Cerebellar nuclear complex (tissue), 1 donor: ENCODE results near the gene TUBD1.
"Not testable (repeated sequence)": the region's sequence is repeated elsewhere in the genome, so short reads cannot be mapped to it uniquely, and the experiment has no call there.

Experiments used
- DNase-seq, 2 experiments: peaks; one replicate each; lab custom pipeline; 2025; lab: John Stamatoyannopoulos, UW

The TUBD1 gene

GRCh38 chr17:59844884-59845594 lies 47.7 kb downstream of the TUBD1 start:
- DNase-seq = no peak

DNA sequence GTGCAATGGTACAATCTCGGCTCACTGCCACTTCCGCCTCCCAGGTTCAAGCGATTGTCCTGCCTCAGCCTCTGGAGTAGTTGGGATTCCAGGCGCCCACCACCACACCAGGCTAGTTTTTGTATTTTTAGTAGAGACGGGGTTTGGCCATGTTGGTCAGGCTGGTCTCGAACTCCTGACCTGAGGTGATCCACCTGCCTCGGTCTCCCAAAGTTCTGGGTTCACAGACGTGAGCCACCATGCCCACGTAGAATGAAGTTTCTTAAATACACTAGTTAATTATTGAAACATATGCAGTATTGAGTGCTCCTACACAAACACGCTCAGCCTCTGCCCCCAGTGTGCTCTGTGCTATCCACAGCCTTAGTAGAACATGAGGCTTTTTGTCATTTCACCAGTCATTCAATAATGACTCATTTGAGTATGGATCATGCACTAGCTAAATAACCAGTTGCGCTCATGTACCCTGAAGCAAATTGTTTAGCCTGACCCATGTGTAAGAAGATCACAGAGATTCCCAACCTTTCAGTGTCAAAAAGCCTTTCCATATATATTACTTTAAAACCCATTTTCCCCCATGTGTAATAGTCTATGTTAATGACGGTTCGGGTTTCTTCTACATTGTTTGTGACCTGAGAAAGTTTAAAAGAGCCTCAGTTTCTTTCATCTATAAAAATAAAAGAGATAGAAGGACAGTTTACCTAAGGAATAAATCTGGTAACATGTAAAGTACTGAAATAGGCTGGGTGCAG lies 49.7 kb downstream of the TUBD1 start:
- DNase-seq = no peak

GRCh38 chr17:59841882-59842263 lies 50.9 kb downstream of the TUBD1 start:
- not testable (repeated sequence) for DNase-seq

DNA sequence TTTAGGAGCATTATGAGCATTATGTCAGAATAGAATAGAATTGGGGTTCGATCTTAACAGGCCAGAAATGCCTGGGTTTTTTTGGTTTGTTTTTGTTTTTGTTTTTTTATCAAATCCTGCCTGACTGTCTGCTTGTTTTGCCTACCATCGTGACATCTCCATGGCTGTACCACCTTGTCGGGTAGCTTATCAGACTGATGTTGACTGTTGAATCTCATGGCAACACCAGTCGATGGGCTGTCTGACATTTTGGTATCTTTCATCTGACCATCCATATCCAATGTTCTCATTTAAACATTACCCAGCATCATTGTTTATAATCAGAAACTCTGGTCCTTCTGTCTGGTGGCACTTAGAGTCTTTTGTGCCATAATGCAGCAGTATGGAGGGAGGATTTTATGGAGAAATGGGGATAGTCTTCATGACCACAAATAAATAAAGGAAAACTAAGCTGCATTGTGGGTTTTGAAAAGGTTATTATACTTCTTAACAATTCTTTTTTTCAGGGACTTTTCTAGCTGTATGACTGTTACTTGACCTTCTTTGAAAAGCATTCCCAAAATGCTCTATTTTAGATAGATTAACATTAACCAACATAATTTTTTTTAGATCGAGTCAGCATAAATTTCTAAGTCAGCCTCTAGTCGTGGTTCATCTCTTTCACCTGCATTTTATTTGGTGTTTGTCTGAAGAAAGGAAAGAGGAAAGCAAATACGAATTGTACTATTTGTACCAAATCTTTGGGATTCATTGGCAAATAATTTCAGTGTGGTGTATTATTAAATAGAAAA lies 51.5 kb downstream of the TUBD1 start:
- DNase-seq = not testable (repeated sequence)

DNA sequence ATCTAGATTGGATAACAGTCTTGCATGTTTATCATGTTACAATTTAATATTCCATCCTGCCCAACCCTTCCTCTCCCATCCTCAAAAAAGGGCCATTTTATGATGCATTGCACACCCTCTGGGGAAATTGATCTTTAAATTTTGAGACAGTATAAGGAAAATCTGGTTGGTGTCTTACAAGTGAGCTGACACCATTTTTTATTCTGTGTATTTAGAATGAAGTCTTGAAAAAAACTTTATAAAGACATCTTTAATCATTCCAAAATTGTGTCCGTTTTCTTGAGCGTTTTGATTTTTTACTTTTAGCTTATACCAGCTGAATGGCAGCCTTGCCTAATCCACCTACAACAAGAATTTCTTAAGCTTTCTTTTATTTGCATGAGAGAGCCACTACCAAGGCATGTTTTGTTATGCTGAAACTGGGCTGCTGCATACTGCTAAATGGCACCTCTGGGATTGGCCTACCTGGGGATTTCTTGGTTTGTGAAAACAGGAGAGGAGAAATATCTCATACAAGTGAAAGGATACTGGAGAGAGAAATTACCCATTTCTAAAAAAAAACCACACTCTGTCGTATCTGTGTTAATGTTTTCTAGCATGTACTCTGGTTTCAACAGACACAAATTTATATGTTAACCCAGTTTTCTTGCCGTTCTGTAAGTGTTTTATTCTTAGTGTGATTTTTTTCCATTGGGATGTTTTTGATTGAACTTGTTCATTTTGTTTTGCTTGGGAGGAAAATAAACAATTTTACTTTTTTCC lies 52.2 kb downstream of the TUBD1 start:
- DNase-seq = no peak

DNA sequence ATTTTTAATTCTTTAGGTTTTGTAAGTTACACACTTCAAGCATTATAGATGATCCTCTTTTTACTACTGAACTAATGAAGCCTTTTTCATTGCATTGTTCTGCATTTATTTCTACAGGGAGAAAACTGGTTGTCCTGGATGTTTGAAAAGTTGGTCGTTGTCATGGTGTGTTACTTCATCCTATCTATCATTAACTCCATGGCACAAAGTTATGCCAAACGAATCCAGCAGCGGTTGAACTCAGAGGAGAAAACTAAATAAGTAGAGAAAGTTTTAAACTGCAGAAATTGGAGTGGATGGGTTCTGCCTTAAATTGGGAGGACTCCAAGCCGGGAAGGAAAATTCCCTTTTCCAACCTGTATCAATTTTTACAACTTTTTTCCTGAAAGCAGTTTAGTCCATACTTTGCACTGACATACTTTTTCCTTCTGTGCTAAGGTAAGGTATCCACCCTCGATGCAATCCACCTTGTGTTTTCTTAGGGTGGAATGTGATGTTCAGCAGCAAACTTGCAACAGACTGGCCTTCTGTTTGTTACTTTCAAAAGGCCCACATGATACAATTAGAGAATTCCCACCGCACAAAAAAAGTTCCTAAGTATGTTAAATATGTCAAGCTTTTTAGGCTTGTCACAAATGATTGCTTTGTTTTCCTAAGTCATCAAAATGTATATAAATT lies 53.0 kb downstream of the TUBD1 start:
- DNase-seq = no peak

- no peak for DNase-seq
These were observed 54.5 kb downstream of the TUBD1 start for GRCh38 chr17:59838052-59838916.

GRCh38 chr17:59837308-59838051 lies 55.3 kb downstream of the TUBD1 start:
- no peak for DNase-seq

GRCh38 chr17:59832883-59833379 lies 59.8 kb downstream of the TUBD1 start:
- DNase-seq = no peak

- DNase-seq = no peak
These were observed 61.8 kb downstream of the TUBD1 start for GRCh38 chr17:59830846-59831486.

GRCh38 chr17:59830007-59830630 lies 62.6 kb downstream of the TUBD1 start:
- DNase-seq = no peak

GRCh38 chr17:59829217-59830006 lies 63.3 kb downstream of the TUBD1 start:
- no peak for DNase-seq

DNA sequence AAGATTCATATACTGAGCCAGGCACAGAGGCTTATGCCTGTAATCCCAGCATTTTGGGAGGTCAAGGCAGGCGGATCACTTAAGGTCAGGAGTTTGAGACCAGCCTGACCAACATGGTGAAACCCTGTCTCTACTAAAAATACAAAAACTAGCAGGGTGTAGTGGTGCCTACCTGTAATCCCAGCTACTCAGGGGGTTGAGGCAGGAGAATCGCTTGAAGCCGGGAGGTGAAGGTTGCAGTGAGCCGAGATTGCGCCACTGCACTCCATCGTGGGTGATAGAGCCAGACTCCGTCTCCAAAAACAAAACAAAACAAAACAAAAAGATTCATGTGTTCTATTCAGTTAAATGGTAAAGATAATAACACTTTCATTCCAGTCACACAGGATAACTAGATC lies 63.9 kb downstream of the TUBD1 start:
- not testable (repeated sequence) for DNase-seq

- DNase-seq = no peak
These were observed 64.3 kb downstream of the TUBD1 start for GRCh38 chr17:59828478-59828760.

DNA sequence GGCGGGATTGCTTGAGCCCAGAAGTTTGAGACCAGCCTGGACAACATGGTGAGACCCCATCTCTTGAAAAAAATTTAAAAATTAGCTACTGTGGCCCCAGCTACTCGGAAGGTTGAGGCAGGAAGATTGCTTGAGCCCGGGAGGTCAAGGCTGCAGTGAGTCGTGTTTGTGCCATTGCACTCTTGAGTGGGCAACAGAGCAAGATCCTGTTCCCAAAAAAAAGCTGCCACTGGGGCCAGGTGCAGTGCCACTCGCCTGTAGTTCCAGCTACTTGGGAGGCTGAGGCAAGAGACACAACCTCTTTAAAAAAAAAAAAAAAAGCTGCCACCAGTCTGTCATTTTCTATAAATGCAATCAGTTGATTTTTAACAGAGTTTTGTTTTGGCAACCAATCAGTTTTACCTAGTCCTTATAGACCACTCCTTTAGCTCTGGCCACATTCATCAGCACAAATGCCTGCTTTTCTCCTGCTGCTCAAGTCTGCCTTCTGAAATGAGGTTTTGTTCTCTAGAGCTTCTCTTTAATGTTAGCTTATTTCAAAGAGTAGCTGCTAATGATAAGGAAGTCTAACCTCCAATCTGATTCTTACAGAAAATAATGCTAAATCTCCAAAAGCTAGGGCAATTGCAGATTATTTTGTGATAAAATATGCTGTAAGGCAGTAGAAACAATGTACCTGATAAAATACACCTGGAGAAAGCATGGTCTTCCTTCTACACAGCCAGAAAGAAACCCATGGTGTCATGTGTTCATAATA lies 64.8 kb downstream of the TUBD1 start:
- DNase-seq = no peak

GRCh38 chr17:59826706-59827453 lies 65.9 kb downstream of the TUBD1 start:
- DNase-seq = no peak
